Lower leg skin (tissue), 3 donors: ENCODE data around the gene CDC42SE2.

ENCODE experiments used
- CTCF ChIP-seq, 3 donors: fragments of 450-650 bp; IDR thresholded peaks; one replicate each; pipeline ENCODE4 v1.5.1; 2016; ENCODE audit warnings: antibody characterized with exemption in 3 of 3, mild to moderate bottlenecking in 3 of 3, moderate library complexity in 2 of 3
- POLR2A ChIP-seq, 2 donors: fragments of 450-650 bp; IDR thresholded peaks; one replicate each; pipeline ENCODE4 v1.6.1; 2016 to 2017; ENCODE audit warnings: antibody characterized with exemption in 2 of 2, mild to moderate bottlenecking in 1 of 2, moderate library complexity in 1 of 2

GRCh38 chr5:131400585-131400984 lies 136.7 kb downstream of the CDC42SE2 start:
- no peak for TF ChIP-seq CTCF (IDR thresholded peaks at IDR 0.05)
- no peak for TF ChIP-seq POLR2A (IDR thresholded peaks at IDR 0.05)
